H9 (cell line): ENCODE results near the gene PRRX2. TPM values are rescaled to one million over a fixed set of nuclear protein-coding genes. Genes with fewer than 3 reads are reported as not detected.

Experiments used
- DNase-seq: peaks from one replicate; pipeline ENCODE4 v3.0.0-alpha.2; 2017
- H2AFZ ChIP-seq: one replicate; pipeline ENCODE4 v1.6.1; 2013; ENCODE audit warnings: mild to moderate bottlenecking, low read length, control low read depth, moderate library complexity
- H2AK5ac ChIP-seq: 2 replicates; pipeline ENCODE4 v1.6.1; 2013; ENCODE audit warnings: low read length, control low read depth, mixed read lengths; ENCODE audit not compliant: insufficient read length
- H2BK120ac ChIP-seq: one replicate; pipeline ENCODE4 v1.6.1; 2013; ENCODE audit warnings: low read depth, mild to moderate bottlenecking, low read length, control low read depth, inconsistent platforms; ENCODE audit not compliant: poor library complexity, severe bottlenecking
- H2BK12ac ChIP-seq: 2 replicates; pipeline ENCODE4 v1.6.1; 2013; ENCODE audit warnings: low read length, control low read depth, mixed read lengths, low read depth; ENCODE audit not compliant: insufficient read length
- H2BK15ac ChIP-seq: 2 replicates; pipeline ENCODE4 v1.6.1; 2013; ENCODE audit warnings: low read depth, low read length, control low read depth
- H2BK20ac ChIP-seq: one replicate; pipeline ENCODE4 v1.6.1; 2013; ENCODE audit warnings: low read depth, mild to moderate bottlenecking, low read length, control low read depth, inconsistent platforms; ENCODE audit not compliant: poor library complexity, severe bottlenecking
- H2BK5ac ChIP-seq: 2 replicates; pipeline ENCODE4 v1.6.1; 2013; ENCODE audit warnings: low read length, control low read depth, mixed read lengths; ENCODE audit not compliant: insufficient read length
- H3K14ac ChIP-seq: 2 replicates; pipeline ENCODE4 v1.6.1; 2013; ENCODE audit warnings: low read length, control low read depth; ENCODE audit not compliant: insufficient read depth
- H3K18ac ChIP-seq: 2 replicates; pipeline ENCODE4 v1.6.1; 2013; ENCODE audit warnings: low read depth, mild to moderate bottlenecking, mixed read lengths, low read length, control low read depth; ENCODE audit not compliant: insufficient read length
- H3K23ac ChIP-seq: 2 replicates; pipeline ENCODE4 v1.6.1; 2013; ENCODE audit warnings: low read length, control low read depth, mixed read lengths, low read depth; ENCODE audit not compliant: insufficient read length
- H3K23me2 ChIP-seq: 2 replicates; pipeline ENCODE4 v1.6.1; 2013; ENCODE audit warnings: low read depth, mild to moderate bottlenecking, mixed read lengths, low read length, control low read depth; ENCODE audit not compliant: insufficient read length, poor library complexity, severe bottlenecking
- H3K27ac ChIP-seq: 2 replicates; pipeline ENCODE4 v1.5.1; 2013; ENCODE audit warnings: low read length, control low read depth, mixed read lengths, low read depth; ENCODE audit not compliant: insufficient read length
- H3K27me3 ChIP-seq: 2 replicates; pipeline ENCODE4 v1.6.1; 2013; ENCODE audit warnings: low read length, control low read depth, inconsistent platforms; ENCODE audit not compliant: insufficient read depth
- H3K4ac ChIP-seq: 2 replicates; pipeline ENCODE4 v1.6.1; 2013; ENCODE audit warnings: low read depth, mild to moderate bottlenecking, control low read depth, inconsistent platforms, low read length, moderate library complexity
- H3K4me1 ChIP-seq: 2 replicates; pipeline ENCODE4 v1.6.1; 2013; ENCODE audit warnings: low read length, control low read depth, inconsistent platforms; ENCODE audit not compliant: insufficient read depth
- H3K4me2 ChIP-seq: 2 replicates; pipeline ENCODE4 v1.6.1; 2013; ENCODE audit warnings: low read length, control low read depth, mixed read lengths; ENCODE audit not compliant: insufficient read length, insufficient read depth
- H3K56ac ChIP-seq: 2 replicates; pipeline ENCODE4 v1.6.1; 2013; ENCODE audit warnings: low read depth, mild to moderate bottlenecking, mixed read lengths, low read length, control low read depth; ENCODE audit not compliant: insufficient read length
- H3K79me1 ChIP-seq: 2 replicates; pipeline ENCODE4 v1.6.1; 2013; ENCODE audit warnings: low read depth, mild to moderate bottlenecking, moderate library complexity, low read length, control low read depth, inconsistent platforms; ENCODE audit not compliant: insufficient read depth, poor library complexity, severe bottlenecking
- H3K79me2 ChIP-seq: 2 replicates; pipeline ENCODE4 v1.6.1; 2013; ENCODE audit warnings: low read length, control low read depth, inconsistent platforms; ENCODE audit not compliant: insufficient read depth
- H3K9ac ChIP-seq: 2 replicates; pipeline ENCODE4 v1.6.1; 2013; ENCODE audit warnings: low read length, control low read depth, mixed read lengths; ENCODE audit not compliant: insufficient read length; ENCODE audit errors: extremely low read depth
- H3K9me3 ChIP-seq: one replicate; pipeline ENCODE4 v1.6.1; 2013; ENCODE audit warnings: low read depth, low read length, inconsistent platforms; ENCODE audit not compliant: control insufficient read depth
- H3T11ph ChIP-seq: one replicate; pipeline ENCODE4 v1.6.1; 2013; ENCODE audit warnings: mild to moderate bottlenecking, low read length, control low read depth, inconsistent platforms
- H4K20me1 ChIP-seq: one replicate; pipeline ENCODE4 v1.6.1; 2013; ENCODE audit not compliant: control insufficient read depth, insufficient read length, insufficient read depth
- H4K5ac ChIP-seq: 2 replicates; pipeline ENCODE4 v1.6.1; 2013; ENCODE audit warnings: low read depth, mild to moderate bottlenecking, mixed read lengths, low read length, control low read depth; ENCODE audit not compliant: insufficient read length
- H4K8ac ChIP-seq: replicated peaks from 2 replicates; pipeline ENCODE4 v1.6.1; 2013; ENCODE audit warnings: low read length, control low read depth, mixed read lengths, low read depth; ENCODE audit not compliant: insufficient read length
- H4K91ac ChIP-seq: 2 replicates; pipeline ENCODE4 v1.6.1; 2013; ENCODE audit warnings: low read depth, mild to moderate bottlenecking, moderate library complexity, mixed read lengths, low read length, control low read depth; ENCODE audit not compliant: insufficient read length
- H3K27ac Mint-ChIP-seq, 3 experiments: 2 replicates in 2 of 3; 3 replicates in 1 of 3; pipeline ENCODE4 v1.8.0; 2020 to 2021; ENCODE audit warnings: mixed read lengths in 3 of 3, mild to moderate bottlenecking in 1 of 3, moderate library complexity in 1 of 3
- H3K27me3 Mint-ChIP-seq: 2 replicates; pipeline ENCODE4 v1.8.0; 2021; ENCODE audit warnings: low read depth, mild to moderate bottlenecking, moderate library complexity, mixed read lengths
- H3K36me3 Mint-ChIP-seq, 3 experiments: 2 replicates in 2 of 3; 3 replicates in 1 of 3; pipeline ENCODE4 v1.8.0; 2020 to 2021; ENCODE audit warnings: low read depth in 3 of 3, mixed read lengths in 3 of 3; ENCODE audit not compliant: insufficient read depth in 1 of 3
- H3K4me1 Mint-ChIP-seq, 2 experiments: 2 replicates each; pipeline ENCODE4 v1.8.0; 2020; ENCODE audit warnings: mixed read lengths in 2 of 2
- H3K4me3 Mint-ChIP-seq, 2 experiments: 2 replicates in 1 of 2; 3 replicates in 1 of 2; pipeline ENCODE4 v1.8.0; 2020 to 2021; ENCODE audit warnings: mild to moderate bottlenecking in 2 of 2, mixed read lengths in 2 of 2, moderate library complexity in 1 of 2
- H3K9me3 Mint-ChIP-seq, 2 experiments: 2 replicates in 1 of 2; 3 replicates in 1 of 2; pipeline ENCODE4 v1.8.0; 2020; ENCODE audit warnings: mild to moderate bottlenecking in 2 of 2, mixed read lengths in 2 of 2, moderate library complexity in 1 of 2
- CTCF ChIP-seq: fragments of 200-600 bp; sonication (generic); conservative IDR thresholded peaks from 3 replicates; pipeline ENCODE4 v1.8.0; 2021; ENCODE audit warnings: antibody characterized with exemption, mild to moderate bottlenecking
- WGBS: extraction: QIAGEN DNeasy Blood & Tissue Kit; methylation state at CpG from one replicate; pipeline ENCODE4 v1.1.7; 2013; ENCODE audit warnings: missing lambda C conversion rate, low lambda C conversion rate, mixed read lengths; ENCODE audit not compliant: insufficient read length; ENCODE audit errors: extremely low coverage; 5-methylcytosine and 5-hydroxymethylcytosine counted together
- total RNA-seq: library from RNA; stranded (reverse); gene quantifications from 2 replicates; pipeline ENCODE4 v1.2.1, GENCODE V29; 2021

The PRRX2 gene
- total RNA-seq, 1 experiment from 2014 or later, result 3.9 TPM

GRCh38 chr9:129722913-129723312 lies 57.5 kb downstream of the PRRX2 start:
- Mint-ChIP-seq H3K4me1 (peaks cover 7 to 17% of the 10 kb centered on the region in 2 experiments), H3K36me3 (no peaks in the 10 kb centered on the region), H3K27me3 (peaks cover 2% of the 10 kb centered on the region; the same call in 1 of the 2 replicates), H3K27ac (no peak overlapping the region), H3K4me3 (no peak overlapping the region), H3K9me3 (no peaks in the 10 kb centered on the region)
- no CpG with 5 or more reads among the region's 5 CpGs for WGBS
- Histone ChIP-seq H3K14ac (no peak overlapping the region), H3K4ac (no peak overlapping the region), H3K27ac (no peak overlapping the region), H2AK5ac (no peak overlapping the region), H2BK15ac (no peak overlapping the region), H3K4me2 (no peak overlapping the region), H4K5ac (no peak overlapping the region), H2BK20ac (no peak overlapping the region), H2BK120ac (no peak overlapping the region), H3K79me1 (no peaks in the 10 kb centered on the region), H3K79me2 (no peaks in the 10 kb centered on the region), H3K4me1 (no peaks in the 10 kb centered on the region), H4K8ac (no peak overlapping the region), H4K20me1 (peaks cover 4% of the 10 kb centered on the region), H3K27me3 (no peaks in the 10 kb centered on the region), H3K9ac (no peak overlapping the region), H4K91ac (no peak overlapping the region), H2AFZ (no peak overlapping the region), H3K23me2 (no peaks in the 10 kb centered on the region), H3K9me3 (no peaks in the 10 kb centered on the region), H3K23ac (no peak overlapping the region), H3T11ph (no peak overlapping the region), H2BK12ac (no peak overlapping the region), H3K18ac (no peak overlapping the region), H3K56ac (no peak overlapping the region), H2BK5ac (no peak overlapping the region)
- no peak for TF ChIP-seq CTCF
- DNase-seq, result no peak
